Mucosa of descending colon (tissue), 3 donors: ENCODE data around the gene PCDHGB6. TPM values are rescaled to one million over a fixed set of nuclear protein-coding genes. Genes with fewer than 3 reads are reported as not detected.
"Not testable (repeated sequence)": the region's sequence is repeated elsewhere in the genome, so short reads cannot be mapped to it uniquely, and the experiment has no call there.

Source experiments
- ATAC-seq: fragments of 200-7000 bp; cut with Tn5 transposase; one replicate; pipeline ENCODE4 v1.9.1; 2020; ENCODE audit warnings: mild to moderate bottlenecking, moderate library complexity
- DNase-seq, 3 donors: peaks; one replicate each; pipeline ENCODE4 v3.0.0-alpha.2; 2020
- H3K36me3 ChIP-seq: fragments of 200-600 bp; one replicate; pipeline ENCODE4 v1.8.0; 2021; ENCODE audit warnings: low read depth, mild to moderate bottlenecking
- H3K4me1 ChIP-seq: fragments of 200-600 bp; one replicate; pipeline ENCODE4 v1.8.0; 2021; ENCODE audit warnings: low read depth, mild to moderate bottlenecking
- H3K4me3 ChIP-seq: fragments of 200-600 bp; one replicate; pipeline ENCODE4 v1.8.0; 2021; ENCODE audit warnings: mild to moderate bottlenecking
- H3K9me3 ChIP-seq: fragments of 200-600 bp; one replicate; pipeline ENCODE4 v1.8.0; 2021; ENCODE audit warnings: mild to moderate bottlenecking
- intact Hi-C, 2 donors: fragments of 100-400 bp; cut with DNase I in 1 of 2; cut with micrococcal nuclease in 1 of 2; formaldehyde crosslinking; loops; one replicate each; pipeline versions ENCODE4 v1.11.0 to v1.11.1; 2022; cut with DNase I, micrococcal nuclease
- total RNA-seq, 3 donors: library from RNA; stranded (reverse); fragmentation: NEBNext Ultra II Directional in 2 of 3; extraction: Animal tissue kit (Norgen Biotek cat#: 25700) in 2 of 3; gene quantifications; one replicate each; pipeline versions ENCODE4 v1.2.1 to v1.2.4, GENCODE V29; 2021 to 2023
- TF ChIP-seq, protein P1 (sequence below): fragments of 200-600 bp; IDR thresholded peaks from one replicate; pipeline ENCODE4 v1.8.0; 2022; ENCODE audit warnings: antibody characterized with exemption, mild to moderate bottlenecking
- donor health status: DM: no; HTN: no; CAD: no; lungs with moderate emphysema.
- donor health status: DM: no; HTN: no; CAD: no.
- donor health status: DM: no; HTN: yes; CAD: no.

PCDHGB6 gene
- total RNA-seq, 3 donors from 2014 or later, result 2.3 to 8.5 (median 2.8) TPM

- TF ChIP-seq, protein P1, sequence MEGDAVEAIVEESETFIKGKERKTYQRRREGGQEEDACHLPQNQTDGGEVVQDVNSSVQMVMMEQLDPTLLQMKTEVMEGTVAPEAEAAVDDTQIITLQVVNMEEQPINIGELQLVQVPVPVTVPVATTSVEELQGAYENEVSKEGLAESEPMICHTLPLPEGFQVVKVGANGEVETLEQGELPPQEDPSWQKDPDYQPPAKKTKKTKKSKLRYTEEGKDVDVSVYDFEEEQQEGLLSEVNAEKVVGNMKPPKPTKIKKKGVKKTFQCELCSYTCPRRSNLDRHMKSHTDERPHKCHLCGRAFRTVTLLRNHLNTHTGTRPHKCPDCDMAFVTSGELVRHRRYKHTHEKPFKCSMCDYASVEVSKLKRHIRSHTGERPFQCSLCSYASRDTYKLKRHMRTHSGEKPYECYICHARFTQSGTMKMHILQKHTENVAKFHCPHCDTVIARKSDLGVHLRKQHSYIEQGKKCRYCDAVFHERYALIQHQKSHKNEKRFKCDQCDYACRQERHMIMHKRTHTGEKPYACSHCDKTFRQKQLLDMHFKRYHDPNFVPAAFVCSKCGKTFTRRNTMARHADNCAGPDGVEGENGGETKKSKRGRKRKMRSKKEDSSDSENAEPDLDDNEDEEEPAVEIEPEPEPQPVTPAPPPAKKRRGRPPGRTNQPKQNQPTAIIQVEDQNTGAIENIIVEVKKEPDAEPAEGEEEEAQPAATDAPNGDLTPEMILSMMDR, result peak; percentile 9
- peaks cover 97% of the 10 kb centered on the region for H3K9me3 ChIP-seq
- intact Hi-C loops, H3K4me1 ChIP-seq, H3K4me3 ChIP-seq, H3K36me3 ChIP-seq: not testable (repeated sequence)
- peak; percentile 75 for ATAC-seq
- peak; percentile 55 to 63 (median 60) for DNase-seq
These were observed 9.8 kb downstream of the PCDHGB6 start, which contains the start of gene PCDHGB7 for GRCh38 chr5:141417494-141418172. TSS of gene PCDHGB7 (plus strand) at chr5:141417677. CDS start at chr5:141417860, 183 bp downstream.

- Histone ChIP-seq H3K9me3 (peaks cover 98% of the 10 kb centered on the region), H3K4me3 (no peak overlapping the region), H3K36me3 (no peaks in the 10 kb centered on the region), H3K4me1 (no peaks in the 10 kb centered on the region)
- DNase-seq (peak in 1 of 3 donors; percentile 46), ATAC-seq (no peak)
- intact Hi-C loops, result no loop called here
- TF ChIP-seq, protein P1, result no peak
These were observed 11.5 kb downstream of the PCDHGB6 start for GRCh38 chr5:141419074-141419880.

DNA sequence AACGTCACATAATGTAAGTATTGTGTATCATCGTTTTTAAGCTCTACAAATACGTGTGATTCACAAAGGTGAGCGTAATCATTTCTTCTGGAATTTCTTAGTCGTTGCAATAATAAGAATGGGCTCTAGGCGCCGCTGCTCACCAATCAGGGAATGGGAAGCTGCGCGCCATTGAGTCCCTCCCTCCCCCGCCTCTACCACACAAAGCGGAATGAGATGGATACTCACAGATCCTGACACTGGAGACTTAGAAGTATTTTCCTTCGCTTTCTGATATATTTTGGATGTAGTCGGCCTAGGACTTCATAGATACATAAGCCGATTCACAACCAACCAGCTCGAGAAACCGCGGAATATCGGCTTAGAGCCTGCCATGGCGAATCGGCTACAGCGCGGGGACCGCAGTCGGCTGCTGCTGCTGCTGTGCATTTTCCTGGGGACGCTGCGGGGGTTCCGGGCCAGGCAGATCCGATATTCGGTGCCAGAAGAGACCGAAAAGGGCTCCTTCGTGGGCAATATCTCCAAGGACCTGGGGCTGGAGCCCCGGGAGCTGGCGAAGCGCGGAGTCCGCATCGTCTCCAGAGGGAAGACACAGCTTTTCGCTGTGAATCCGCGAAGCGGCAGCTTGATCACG is 13.2 kb downstream of the PCDHGB6 start, which contains the start of gene PCDHGA11:
Gene PCDHGA11, plus strand, starts transcription at position 197 of the 634 bp plus-strand sequence. Its CDS starts 177 bp downstream, at position 374.
- peaks cover 98% of the 10 kb centered on the region for H3K9me3 ChIP-seq
- DNase-seq (peak in 2 of 3 donors; percentile 43 to 45), ATAC-seq (no peak)
- H3K4me1 ChIP-seq, result no peaks in the 10 kb centered on the region
- intact Hi-C loops, result no loop called here
- TF ChIP-seq, protein P1, result no peak
- H3K4me3 ChIP-seq, result no peak within 1 kb of the TSS
- H3K36me3 ChIP-seq, result no peaks in the 10 kb centered on the region

- H3K9me3 ChIP-seq, result peaks cover 98% of the 10 kb centered on the region
- intact Hi-C loops, result no loop called here
- no peak overlapping the region for H3K4me3 ChIP-seq
- TF ChIP-seq, protein P1, result no peak
- no peak for DNase-seq
- no peak for ATAC-seq
- no peaks in the 10 kb centered on the region for H3K4me1 ChIP-seq
- H3K36me3 ChIP-seq, result no peaks in the 10 kb centered on the region
These were observed 13.7 kb downstream of the PCDHGB6 start for GRCh38 chr5:141421489-141421855.

- H3K9me3 ChIP-seq, result peaks cover 99% of the 10 kb centered on the region
These were observed 15.0 kb downstream of the PCDHGB6 start for GRCh38 chr5:141422742-141423291.

More at GRCh38 chr5:141422742-141423291, 15.0 kb downstream of the PCDHGB6 start:
- TF ChIP-seq, protein P1, result no peak
- Histone ChIP-seq H3K36me3 (no peaks in the 10 kb centered on the region), H3K4me1 (no peaks in the 10 kb centered on the region), H3K4me3 (no peak overlapping the region)
- ATAC-seq (no peak), DNase-seq (no peak)
- intact Hi-C loops, result no loop called here
